Stimulated activated memory B cell treated with anti-CD40 and anti-IgM and Interleukin-4, amounts not matched to agents 10 μg/mL and 1 μg/mL and 100 μg/mL, for 72 hours (primary cell): ENCODE results near the gene FHIT.

ENCODE experiments used
- ATAC-seq: fragments of 150-1000 bp; cut with Tn5 transposase; 2 replicates; pipeline ENCODE4 v1.10.0; 2021
- H3K27ac Mint-ChIP-seq: one replicate; pipeline ENCODE4 v1.8.0; 2022; ENCODE audit warnings: mild to moderate bottlenecking, mixed read lengths
- H3K27me3 Mint-ChIP-seq: one replicate; pipeline ENCODE4 v1.8.0; 2022; ENCODE audit warnings: mixed read lengths
- H3K36me3 Mint-ChIP-seq: one replicate; pipeline ENCODE4 v1.8.0; 2022; ENCODE audit warnings: mixed read lengths
- H3K4me1 Mint-ChIP-seq: one replicate; pipeline ENCODE4 v1.8.0; 2022; ENCODE audit warnings: mixed read lengths
- H3K4me3 Mint-ChIP-seq: one replicate; pipeline ENCODE4 v1.8.0; 2022; ENCODE audit warnings: mild to moderate bottlenecking, moderate library complexity, mixed read lengths
- H3K9me3 Mint-ChIP-seq: one replicate; pipeline ENCODE4 v1.8.0; 2022; ENCODE audit warnings: mixed read lengths

The FHIT gene

GRCh38 chr3:59872128-59872527 is 1379.1 kb downstream of the FHIT start:
- Mint-ChIP-seq H3K27me3 (peaks cover 8% of the 10 kb centered on the region), H3K4me3 (no peak overlapping the region), H3K4me1 (peaks cover 24% of the 10 kb centered on the region), H3K27ac (no peak overlapping the region), H3K36me3 (peaks cover 6% of the 10 kb centered on the region), H3K9me3 (no peaks in the 10 kb centered on the region)
- no peak for ATAC-seq

GRCh38 chr3:59867185-59868002 is 1383.9 kb downstream of the FHIT start:
- no peaks in the 10 kb centered on the region for H3K9me3 Mint-ChIP-seq
- H3K4me3 Mint-ChIP-seq = no peak overlapping the region
- no peak for ATAC-seq
- no peak overlapping the region for H3K27ac Mint-ChIP-seq
- no peaks in the 10 kb centered on the region for H3K36me3 Mint-ChIP-seq
- H3K27me3 Mint-ChIP-seq = peaks cover 8% of the 10 kb centered on the region
- no peaks in the 10 kb centered on the region for H3K4me1 Mint-ChIP-seq

- H3K9me3 Mint-ChIP-seq = peaks cover 3% of the 10 kb centered on the region
- H3K27me3 Mint-ChIP-seq = peaks cover 8% of the 10 kb centered on the region
- no peak overlapping the region for H3K27ac Mint-ChIP-seq
- no peak overlapping the region for H3K4me3 Mint-ChIP-seq
- no peak for ATAC-seq
- no peaks in the 10 kb centered on the region for H3K4me1 Mint-ChIP-seq
- H3K36me3 Mint-ChIP-seq = no peaks in the 10 kb centered on the region
Measured at GRCh38 chr3:59866076-59866475, 1385.2 kb downstream of the FHIT start.

DNA sequence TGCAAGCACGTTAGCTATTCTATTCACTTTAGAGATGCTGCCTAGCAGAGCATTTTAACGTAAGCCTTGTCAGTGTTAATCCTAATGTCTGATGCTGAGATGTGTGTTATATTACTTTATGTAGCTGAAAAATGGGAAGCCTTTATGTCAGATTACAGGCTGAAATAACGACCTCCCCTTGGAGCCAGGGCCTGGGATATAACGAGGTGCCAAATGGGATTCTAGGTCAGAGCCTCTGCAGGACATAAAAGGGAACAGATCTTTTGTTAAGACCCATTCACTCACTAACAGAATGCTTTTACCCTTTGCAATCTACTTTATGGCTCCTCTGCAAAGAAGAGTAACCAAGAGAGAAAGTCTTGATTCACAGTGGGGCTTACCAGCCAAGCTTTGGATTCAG is 1385.9 kb downstream of the FHIT start:
- Mint-ChIP-seq H3K36me3 (no peaks in the 10 kb centered on the region), H3K27ac (no peak overlapping the region), H3K4me1 (no peaks in the 10 kb centered on the region), H3K9me3 (peaks cover 3% of the 10 kb centered on the region), H3K27me3 (peaks cover 7% of the 10 kb centered on the region), H3K4me3 (no peak overlapping the region)
- ATAC-seq = no peak

- Mint-ChIP-seq H3K27ac (no peak overlapping the region), H3K36me3 (no peaks in the 10 kb centered on the region), H3K4me3 (no peak overlapping the region), H3K27me3 (no peaks in the 10 kb centered on the region), H3K9me3 (peaks cover 3% of the 10 kb centered on the region), H3K4me1 (peaks cover 2% of the 10 kb centered on the region)
- ATAC-seq = no peak
Measured at GRCh38 chr3:59862686-59863085, 1388.6 kb downstream of the FHIT start.

GRCh38 chr3:59857589-59858346 is 1393.5 kb downstream of the FHIT start:
- Mint-ChIP-seq H3K4me3 (peak overlapping the region; percentile 32), H3K36me3 (no peaks in the 10 kb centered on the region), H3K4me1 (peaks cover 7% of the 10 kb centered on the region), H3K27me3 (no peaks in the 10 kb centered on the region), H3K27ac (no peak overlapping the region), H3K9me3 (peaks cover 3% of the 10 kb centered on the region)
- ATAC-seq = peak; percentile 94

DNA sequence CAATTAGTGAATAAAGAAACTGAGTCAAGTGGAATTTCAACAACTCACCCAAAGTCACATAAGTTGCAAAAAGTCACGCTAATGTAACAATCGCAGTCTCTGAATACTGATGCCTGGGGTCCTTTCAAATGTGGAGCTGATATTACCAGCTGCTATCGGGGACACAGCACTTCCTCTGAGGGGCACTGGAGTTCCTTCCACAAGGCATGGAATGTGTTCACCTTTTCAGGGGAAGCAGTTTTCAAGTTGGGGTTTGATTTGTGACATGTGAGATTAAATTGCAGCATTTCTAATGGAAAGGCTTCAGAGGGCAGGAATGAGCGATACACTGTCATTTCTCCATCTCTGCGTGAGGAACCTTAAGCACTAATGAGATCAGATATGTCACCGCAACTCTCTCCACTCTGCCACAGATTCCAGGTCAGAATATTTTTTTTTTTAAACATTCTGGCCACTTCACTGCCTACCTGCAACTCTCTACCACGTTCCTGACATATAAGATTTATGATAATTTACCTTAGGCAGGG is 1394.3 kb downstream of the FHIT start:
- H3K36me3 Mint-ChIP-seq = no peaks in the 10 kb centered on the region
- ATAC-seq = no peak
- H3K27ac Mint-ChIP-seq = no peak overlapping the region
- no peaks in the 10 kb centered on the region for H3K27me3 Mint-ChIP-seq
- H3K4me3 Mint-ChIP-seq = no peak overlapping the region
- H3K9me3 Mint-ChIP-seq = peaks cover 1% of the 10 kb centered on the region
- peaks cover 7% of the 10 kb centered on the region for H3K4me1 Mint-ChIP-seq

DNA sequence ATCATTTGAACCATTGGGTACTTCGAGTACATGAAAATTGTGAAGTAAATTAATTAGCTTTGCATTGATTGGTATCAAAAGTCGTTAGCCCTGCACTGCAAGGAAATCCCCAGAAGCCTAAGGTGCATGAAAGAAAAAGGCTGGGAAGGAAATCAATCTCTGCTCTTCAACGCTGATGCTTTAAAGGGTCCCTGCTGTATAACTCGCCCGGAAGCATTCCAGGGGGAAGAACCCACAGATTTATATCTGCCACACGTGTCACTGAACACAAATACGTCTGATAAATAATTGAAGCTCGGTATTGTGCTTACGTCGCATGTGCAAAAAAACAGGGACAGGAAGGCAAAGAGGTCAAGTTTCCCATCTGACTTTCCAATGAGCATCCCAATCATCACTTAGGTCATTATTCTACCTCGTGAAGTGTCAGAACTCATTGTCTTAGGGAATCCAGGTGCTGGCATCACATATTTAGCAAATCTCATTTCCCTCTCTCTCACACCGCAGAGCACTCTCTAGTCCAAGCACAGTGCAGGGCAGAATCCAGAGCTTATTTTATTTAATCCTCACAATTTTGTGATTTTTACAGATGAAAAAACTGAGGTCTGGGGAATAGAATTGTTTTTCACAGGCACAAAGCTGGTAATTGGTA is 1397.1 kb downstream of the FHIT start:
- Mint-ChIP-seq H3K4me3 (no peak overlapping the region), H3K27ac (no peak overlapping the region), H3K27me3 (no peaks in the 10 kb centered on the region), H3K9me3 (no peaks in the 10 kb centered on the region), H3K4me1 (peaks cover 7% of the 10 kb centered on the region), H3K36me3 (no peaks in the 10 kb centered on the region)
- ATAC-seq = no peak

DNA sequence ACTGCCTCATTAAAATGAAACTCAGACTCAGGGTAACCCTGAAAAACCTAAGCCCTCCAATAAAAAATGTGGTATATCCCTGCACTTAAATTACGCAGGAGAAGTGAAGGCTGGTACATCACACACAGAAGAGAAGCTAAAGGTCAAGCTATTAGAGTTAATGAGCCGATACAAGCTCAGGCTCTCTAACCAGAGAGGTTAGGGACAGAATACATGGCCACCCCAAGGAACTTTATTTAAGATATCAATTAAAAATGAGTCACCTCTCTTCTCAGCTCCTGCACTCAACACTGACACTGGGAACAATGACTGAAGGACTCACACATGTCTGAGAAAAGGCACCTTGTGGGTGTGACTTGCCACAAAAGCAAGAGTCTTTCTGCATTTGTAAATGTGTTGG is 1400.8 kb downstream of the FHIT start:
- H3K36me3 Mint-ChIP-seq = peaks cover 8% of the 10 kb centered on the region
- H3K9me3 Mint-ChIP-seq = peaks cover 5% of the 10 kb centered on the region
- H3K27me3 Mint-ChIP-seq = no peaks in the 10 kb centered on the region
- H3K4me3 Mint-ChIP-seq = no peak overlapping the region
- peaks cover 1% of the 10 kb centered on the region for H3K4me1 Mint-ChIP-seq
- H3K27ac Mint-ChIP-seq = no peak overlapping the region
- ATAC-seq = no peak

DNA sequence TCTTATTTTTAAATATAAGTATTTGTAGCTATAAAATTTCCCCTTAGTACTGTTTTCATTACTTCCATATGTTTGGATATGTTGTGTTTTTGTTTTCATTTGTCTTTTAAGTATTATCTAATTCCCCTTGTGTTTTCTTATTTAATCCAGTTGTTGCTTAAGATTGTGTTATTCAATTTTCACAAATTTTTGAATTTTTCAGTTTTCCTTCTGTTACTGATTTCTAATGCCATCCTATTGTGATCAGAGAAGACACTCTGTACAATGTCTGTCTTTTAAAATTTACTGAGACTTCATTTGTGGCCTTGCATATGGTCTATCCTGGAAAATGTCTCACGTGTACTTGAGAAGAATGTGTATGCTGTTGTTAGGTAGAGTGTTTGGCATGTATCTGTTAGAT is 1405.9 kb downstream of the FHIT start:
- peaks cover 8% of the 10 kb centered on the region for H3K36me3 Mint-ChIP-seq
- no peak overlapping the region for H3K27ac Mint-ChIP-seq
- no peak for ATAC-seq
- H3K4me3 Mint-ChIP-seq = no peak overlapping the region
- H3K9me3 Mint-ChIP-seq = peaks cover 9% of the 10 kb centered on the region
- H3K27me3 Mint-ChIP-seq = no peaks in the 10 kb centered on the region
- H3K4me1 Mint-ChIP-seq = peaks cover 27% of the 10 kb centered on the region

DNA sequence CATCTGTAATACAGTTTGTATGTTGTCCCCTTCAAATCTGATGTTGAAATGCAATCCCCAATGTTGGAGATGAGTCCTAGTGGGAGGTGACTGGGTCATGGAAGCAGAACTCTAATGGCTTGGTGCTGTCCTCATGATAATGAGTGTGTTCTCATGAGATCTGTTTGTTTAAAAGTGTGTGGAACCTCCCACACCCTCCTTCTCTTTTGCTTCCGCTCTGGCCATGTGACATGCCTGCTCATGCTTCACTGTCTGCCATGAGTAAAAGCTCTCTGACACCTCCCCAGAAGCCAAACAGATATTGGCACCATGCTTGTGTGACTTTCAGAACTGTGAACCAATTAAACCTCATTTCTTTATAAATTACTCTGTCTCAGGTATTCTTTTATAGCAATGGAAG is 1407.4 kb downstream of the FHIT start:
- no peak for ATAC-seq
- H3K4me1 Mint-ChIP-seq = peaks cover 41% of the 10 kb centered on the region
- peak overlapping the region; percentile 17 for H3K27ac Mint-ChIP-seq
- H3K9me3 Mint-ChIP-seq = peaks cover 9% of the 10 kb centered on the region
- peaks cover 8% of the 10 kb centered on the region for H3K36me3 Mint-ChIP-seq
- H3K4me3 Mint-ChIP-seq = no peak overlapping the region
- no peaks in the 10 kb centered on the region for H3K27me3 Mint-ChIP-seq

DNA sequence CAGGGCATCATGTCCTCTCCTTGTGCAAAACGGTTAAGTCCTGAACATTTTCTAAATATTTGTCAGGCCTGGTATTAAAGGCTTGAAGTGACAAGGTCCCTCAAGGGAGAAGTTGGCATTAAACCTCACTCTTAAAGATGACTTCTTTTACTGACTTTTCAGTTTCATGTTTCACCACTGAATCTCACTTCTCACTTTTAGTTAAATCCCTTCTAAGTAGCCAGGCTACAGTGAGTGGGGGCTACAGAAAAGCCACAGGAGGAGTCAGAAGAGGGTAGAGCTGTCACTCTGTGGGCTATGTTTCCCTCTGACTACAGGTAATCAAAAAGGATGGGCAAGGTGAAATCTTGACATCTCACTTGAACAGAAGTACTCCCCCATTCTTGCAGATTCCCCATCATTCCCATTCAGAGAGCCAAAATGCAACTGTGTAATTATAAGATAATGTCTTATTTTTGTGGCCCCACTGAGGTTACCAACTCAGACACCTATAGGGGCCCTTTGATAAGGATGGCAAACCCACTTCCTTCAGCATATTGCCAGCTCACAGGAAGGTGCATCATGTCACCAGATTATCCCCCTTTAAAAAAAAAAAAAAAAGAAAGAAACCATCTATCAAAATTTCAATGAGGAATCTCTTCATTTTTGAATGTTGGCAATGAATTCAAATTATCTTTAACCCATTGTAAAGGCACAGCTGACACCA is 1411.3 kb downstream of the FHIT start:
- ATAC-seq = peak; percentile 96
- H3K4me3 Mint-ChIP-seq = peak overlapping the region; percentile 67
- peaks cover 46% of the 10 kb centered on the region for H3K4me1 Mint-ChIP-seq
- H3K36me3 Mint-ChIP-seq = no peaks in the 10 kb centered on the region
- peak overlapping the region; percentile 99 for H3K27ac Mint-ChIP-seq
- H3K9me3 Mint-ChIP-seq = peaks cover 3% of the 10 kb centered on the region
- H3K27me3 Mint-ChIP-seq = no peaks in the 10 kb centered on the region

- Mint-ChIP-seq H3K27ac (peak overlapping the region; percentile 99), H3K4me1 (peaks cover 40% of the 10 kb centered on the region), H3K9me3 (peaks cover 2% of the 10 kb centered on the region), H3K36me3 (no peaks in the 10 kb centered on the region), H3K4me3 (peak overlapping the region; percentile 67), H3K27me3 (no peaks in the 10 kb centered on the region)
- peak; percentile 65 for ATAC-seq
Measured at GRCh38 chr3:59839283-59839682, 1412.0 kb downstream of the FHIT start.

GRCh38 chr3:59836531-59836930 is 1414.7 kb downstream of the FHIT start:
- Mint-ChIP-seq H3K9me3 (peaks cover 6% of the 10 kb centered on the region), H3K27ac (no peak overlapping the region), H3K27me3 (no peaks in the 10 kb centered on the region), H3K4me1 (peaks cover 34% of the 10 kb centered on the region), H3K36me3 (no peaks in the 10 kb centered on the region), H3K4me3 (no peak overlapping the region)
- no peak for ATAC-seq

DNA sequence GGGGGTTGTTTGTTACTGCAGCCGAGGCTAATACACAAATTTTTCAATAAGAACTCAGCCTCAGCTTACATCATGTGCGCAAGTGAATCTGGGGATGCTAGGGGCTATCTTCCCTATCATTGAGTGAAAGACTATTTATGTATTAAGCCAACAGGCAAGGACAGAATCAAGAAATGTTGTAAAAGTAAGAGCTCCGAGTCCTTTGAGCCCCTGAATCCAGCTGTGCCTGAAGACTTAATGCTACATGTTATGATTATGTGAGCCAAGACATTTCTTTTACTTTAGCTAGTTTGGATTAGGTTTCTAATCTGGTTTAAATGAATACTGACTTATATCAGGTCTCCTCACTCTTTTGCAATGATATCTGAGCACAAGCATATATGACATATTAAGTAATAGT is 1418.5 kb downstream of the FHIT start:
- H3K27me3 Mint-ChIP-seq = no peaks in the 10 kb centered on the region
- ATAC-seq = no peak
- H3K4me1 Mint-ChIP-seq = no peaks in the 10 kb centered on the region
- no peak overlapping the region for H3K27ac Mint-ChIP-seq
- H3K9me3 Mint-ChIP-seq = peaks cover 6% of the 10 kb centered on the region
- H3K4me3 Mint-ChIP-seq = no peak overlapping the region
- no peaks in the 10 kb centered on the region for H3K36me3 Mint-ChIP-seq
